Karpas-422 (cell line): ENCODE results near the gene MKX. TPM values are rescaled to one million over a fixed set of nuclear protein-coding genes. Genes with fewer than 3 reads are reported as not detected.

ENCODE experiments used
- DNase-seq: peaks from one replicate; pipeline ENCODE4 v3.0.0-alpha.2; 2015
- H2AFZ ChIP-seq: fragments of 200-600 bp; sonication (generic); 2 replicates; pipeline ENCODE4 v1.6.1; 2014; ENCODE audit warnings: antibody characterized with exemption, low read length, mixed read lengths
- H3K27ac ChIP-seq: fragments of 200-600 bp; sonication (generic); 2 replicates; pipeline ENCODE4 v1.5.1; 2014; ENCODE audit warnings: mild to moderate bottlenecking, low read length, moderate library complexity
- H3K27me3 ChIP-seq: fragments of 200-600 bp; sonication (generic); 2 replicates; pipeline ENCODE4 v1.6.1; 2014; ENCODE audit warnings: low read length, mixed read lengths
- H3K36me3 ChIP-seq: fragments of 200-600 bp; sonication (generic); 2 replicates; pipeline ENCODE4 v1.6.1; 2014; ENCODE audit warnings: low read length, mixed read lengths; ENCODE audit not compliant: insufficient read depth
- H3K4me1 ChIP-seq: fragments of 200-600 bp; sonication (generic); 2 replicates; pipeline ENCODE4 v1.6.1; 2014; ENCODE audit warnings: mild to moderate bottlenecking, low read length, mixed read lengths
- H3K4me2 ChIP-seq: fragments of 200-600 bp; sonication (generic); 2 replicates; pipeline ENCODE4 v1.6.1; 2014; ENCODE audit warnings: low read length, low read depth, mild to moderate bottlenecking; ENCODE audit not compliant: poor library complexity, severe bottlenecking
- H3K4me3 ChIP-seq: fragments of 200-600 bp; sonication (generic); 2 replicates; pipeline ENCODE4 v1.5.1; 2014; ENCODE audit warnings: mild to moderate bottlenecking, antibody characterized with exemption, low read length, mixed read lengths
- H3K79me2 ChIP-seq: fragments of 200-600 bp; sonication (generic); 2 replicates; pipeline ENCODE4 v1.6.1; 2014; ENCODE audit warnings: mild to moderate bottlenecking, low read length, mixed read lengths
- H3K9ac ChIP-seq: fragments of 200-600 bp; sonication (generic); 2 replicates; pipeline ENCODE4 v1.6.0; 2014; ENCODE audit warnings: low read length
- H3K9me2 ChIP-seq: fragments of 200-600 bp; sonication (generic), shearing (Covaris generic); replicated peaks from 2 replicates; pipeline ENCODE4 v1.6.0; 2014; ENCODE audit warnings: mild to moderate bottlenecking, low read length, moderate library complexity; ENCODE audit not compliant: insufficient read depth
- H3K9me3 ChIP-seq: fragments of 300-700, 200-600 bp; sonication (generic); 2 replicates; pipeline ENCODE4 v1.6.1; 2014; ENCODE audit warnings: low read length, mixed read lengths
- H4K20me1 ChIP-seq: fragments of 200-600 bp; sonication (generic); 2 replicates; pipeline ENCODE4 v1.6.1; 2014; ENCODE audit warnings: mild to moderate bottlenecking, antibody characterized with exemption, low read length, low read depth; ENCODE audit not compliant: insufficient read depth
- total RNA-seq: library from RNA; depleted of rRNA; stranded (reverse); fragments of >200 nt; shearing (Covaris generic); gene quantifications from 2 replicates; pipeline ENCODE4 v1.2.3, GENCODE V29; 2014; ENCODE audit warnings: low replicate concordance; rRNA removed

Gene MKX
- not detected in 2 replicates for total RNA-seq

GRCh38 chr10:27745732-27746396, at the start of gene MKX:
TSS of gene MKX (minus strand) at chr10:27745819. CDS start at chr10:27743415, 2,404 bp downstream.
- no peak within 1 kb of the TSS for H3K4me3 ChIP-seq
- H3K4me1 ChIP-seq, result no peaks in the 10 kb centered on the region
- no peak within 1 kb of the TSS for H3K9ac ChIP-seq
- no peak within 1 kb of the TSS for H2AFZ ChIP-seq
- H3K9me2 ChIP-seq, result no peaks in the 10 kb centered on the region
- no peak for DNase-seq
- no peaks in the 10 kb centered on the region for H4K20me1 ChIP-seq
- no peak within 1 kb of the TSS for H3K27ac ChIP-seq
- no peaks in the 10 kb centered on the region for H3K36me3 ChIP-seq
- no peak within 1 kb of the TSS for H3K4me2 ChIP-seq
- no peaks in the 10 kb centered on the region; the same call in 1 of the 2 replicates for H3K9me3 ChIP-seq
- H3K79me2 ChIP-seq, result no peaks in the 10 kb centered on the region
- no peaks in the 10 kb centered on the region for H3K27me3 ChIP-seq

- Histone ChIP-seq H3K4me2 (no peak overlapping the region), H3K4me1 (no peaks in the 10 kb centered on the region), H3K9me3 (no peaks in the 10 kb centered on the region), H3K9ac (no peak overlapping the region), H3K27ac (no peak overlapping the region), H3K27me3 (no peaks in the 10 kb centered on the region), H3K36me3 (no peaks in the 10 kb centered on the region), H3K4me3 (no peak overlapping the region), H3K79me2 (no peaks in the 10 kb centered on the region), H3K9me2 (no peaks in the 10 kb centered on the region), H4K20me1 (no peaks in the 10 kb centered on the region), H2AFZ (no peak overlapping the region)
- no peak for DNase-seq
Measured at GRCh38 chr10:27794157-27794556, 48.5 kb upstream of the MKX start.

- no peaks in the 10 kb centered on the region for H4K20me1 ChIP-seq
- H3K27ac ChIP-seq, result no peak overlapping the region
- H3K36me3 ChIP-seq, result no peaks in the 10 kb centered on the region
- no peaks in the 10 kb centered on the region for H3K9me3 ChIP-seq
- H3K4me1 ChIP-seq, result no peaks in the 10 kb centered on the region
- no peak overlapping the region for H3K4me3 ChIP-seq
- no peaks in the 10 kb centered on the region for H3K27me3 ChIP-seq
- no peak overlapping the region for H2AFZ ChIP-seq
- no peaks in the 10 kb centered on the region for H3K79me2 ChIP-seq
- no peak for DNase-seq
- H3K4me2 ChIP-seq, result no peak overlapping the region
- no peaks in the 10 kb centered on the region for H3K9me2 ChIP-seq
- H3K9ac ChIP-seq, result no peak overlapping the region
Measured at GRCh38 chr10:27792216-27792615, 46.6 kb upstream of the MKX start.

GRCh38 chr10:27784272-27784671, 38.7 kb upstream of the MKX start:
- Histone ChIP-seq H3K4me2 (no peak overlapping the region), H3K4me1 (no peaks in the 10 kb centered on the region), H3K27me3 (no peaks in the 10 kb centered on the region), H3K9me3 (no peaks in the 10 kb centered on the region), H3K9ac (no peak overlapping the region), H4K20me1 (no peaks in the 10 kb centered on the region), H3K4me3 (no peak overlapping the region), H3K9me2 (no peaks in the 10 kb centered on the region), H3K36me3 (no peaks in the 10 kb centered on the region), H3K79me2 (no peaks in the 10 kb centered on the region), H2AFZ (no peak overlapping the region), H3K27ac (no peak overlapping the region)
- DNase-seq, result no peak

- H3K4me3 ChIP-seq, result no peak overlapping the region
- H3K4me1 ChIP-seq, result no peaks in the 10 kb centered on the region
- no peaks in the 10 kb centered on the region for H3K9me3 ChIP-seq
- H2AFZ ChIP-seq, result no peak overlapping the region
- no peaks in the 10 kb centered on the region for H4K20me1 ChIP-seq
- no peak overlapping the region for H3K9ac ChIP-seq
- no peaks in the 10 kb centered on the region for H3K36me3 ChIP-seq
- no peak overlapping the region for H3K4me2 ChIP-seq
- no peaks in the 10 kb centered on the region for H3K9me2 ChIP-seq
- no peak overlapping the region for H3K27ac ChIP-seq
- no peaks in the 10 kb centered on the region for H3K79me2 ChIP-seq
- peak; percentile 80 for DNase-seq
- H3K27me3 ChIP-seq, result no peaks in the 10 kb centered on the region
Measured at GRCh38 chr10:27783660-27784059, 38.0 kb upstream of the MKX start.

GRCh38 chr10:27779462-27780015, 33.9 kb upstream of the MKX start:
- Histone ChIP-seq H2AFZ (no peak overlapping the region), H3K36me3 (no peaks in the 10 kb centered on the region), H4K20me1 (no peaks in the 10 kb centered on the region), H3K9me3 (no peaks in the 10 kb centered on the region), H3K4me3 (no peak overlapping the region), H3K4me1 (no peaks in the 10 kb centered on the region), H3K9ac (no peak overlapping the region), H3K9me2 (no peaks in the 10 kb centered on the region), H3K4me2 (no peak overlapping the region), H3K79me2 (no peaks in the 10 kb centered on the region), H3K27me3 (no peaks in the 10 kb centered on the region), H3K27ac (no peak overlapping the region)
- DNase-seq, result no peak

- no peaks in the 10 kb centered on the region for H3K27me3 ChIP-seq
- no peaks in the 10 kb centered on the region for H3K9me2 ChIP-seq
- no peak for DNase-seq
Measured at GRCh38 chr10:27774831-27775230, 29.2 kb upstream of the MKX start.

GRCh38 chr10:27771231-27771630, 25.6 kb upstream of the MKX start:
- H3K27ac ChIP-seq, result no peak overlapping the region
- DNase-seq, result no peak
- H4K20me1 ChIP-seq, result no peaks in the 10 kb centered on the region
- H3K9me2 ChIP-seq, result no peaks in the 10 kb centered on the region
- H2AFZ ChIP-seq, result no peak overlapping the region
- no peaks in the 10 kb centered on the region for H3K27me3 ChIP-seq
- no peaks in the 10 kb centered on the region for H3K79me2 ChIP-seq
- H3K4me2 ChIP-seq, result no peak overlapping the region
- H3K36me3 ChIP-seq, result no peaks in the 10 kb centered on the region
- H3K9ac ChIP-seq, result no peak overlapping the region
- no peaks in the 10 kb centered on the region for H3K9me3 ChIP-seq
- no peaks in the 10 kb centered on the region for H3K4me1 ChIP-seq
- no peak overlapping the region for H3K4me3 ChIP-seq

More at GRCh38 chr10:27774831-27775230, 29.2 kb upstream of the MKX start:
- Histone ChIP-seq H3K27ac (no peak overlapping the region), H4K20me1 (no peaks in the 10 kb centered on the region), H3K36me3 (no peaks in the 10 kb centered on the region), H3K4me2 (no peak overlapping the region), H3K4me3 (no peak overlapping the region), H2AFZ (no peak overlapping the region), H3K9ac (no peak overlapping the region), H3K9me3 (no peaks in the 10 kb centered on the region), H3K79me2 (no peaks in the 10 kb centered on the region), H3K4me1 (no peaks in the 10 kb centered on the region)
